ENCODE results near the gene GRAPL.
"Not testable (repeated sequence)": the region's sequence is repeated elsewhere in the genome, so short reads cannot be mapped to it uniquely, and the experiment has no call there.

Gene GRAPL

DNA sequence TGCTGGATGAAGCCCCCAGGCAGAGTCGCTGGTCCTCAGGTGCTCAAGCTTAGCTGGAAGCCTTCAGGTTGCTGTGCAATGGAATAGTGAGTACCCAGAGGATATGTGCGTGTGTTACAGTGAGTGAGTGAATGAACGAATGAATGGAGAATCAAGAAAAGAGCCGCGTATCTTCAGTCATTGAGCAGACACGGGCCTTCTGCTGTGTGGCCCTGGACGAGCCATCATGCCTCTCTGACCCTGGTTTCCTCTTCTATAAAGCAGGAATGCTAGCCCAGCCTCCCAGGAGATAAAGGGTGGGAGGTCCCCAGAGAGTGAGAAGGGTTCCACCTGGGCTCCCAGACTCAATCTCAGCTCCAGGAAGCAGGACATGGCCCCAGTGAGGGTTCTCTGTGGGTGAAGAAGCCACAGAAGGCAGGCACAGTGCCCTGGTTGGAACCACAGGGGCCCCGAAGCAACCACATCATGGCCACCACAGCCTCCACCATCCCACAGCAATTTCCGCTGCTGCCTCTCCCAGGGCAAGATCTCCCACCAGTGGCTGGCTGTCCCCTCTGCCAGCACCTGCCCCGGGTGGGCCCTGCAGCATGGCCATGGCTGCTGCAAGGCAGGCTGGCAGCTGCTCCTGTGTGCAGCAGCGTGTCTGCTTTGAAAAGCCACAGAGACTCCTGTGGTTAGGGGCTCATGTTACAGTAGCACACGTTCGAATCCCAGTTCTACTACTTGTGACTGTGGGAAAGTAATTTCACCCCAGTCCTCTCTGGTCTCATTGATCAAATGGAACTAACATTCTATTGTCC is 34.1 kb downstream of the GRAPL start:
- in situ Hi-C loops (cut with MboI; ENCODE audit: low pct_unique_long_range_greater_than_20kb, low sequenced_read_pairs, unreplicated experiment); DNase-seq (ENCODE audit: low spot score): not testable (repeated sequence)

DNA sequence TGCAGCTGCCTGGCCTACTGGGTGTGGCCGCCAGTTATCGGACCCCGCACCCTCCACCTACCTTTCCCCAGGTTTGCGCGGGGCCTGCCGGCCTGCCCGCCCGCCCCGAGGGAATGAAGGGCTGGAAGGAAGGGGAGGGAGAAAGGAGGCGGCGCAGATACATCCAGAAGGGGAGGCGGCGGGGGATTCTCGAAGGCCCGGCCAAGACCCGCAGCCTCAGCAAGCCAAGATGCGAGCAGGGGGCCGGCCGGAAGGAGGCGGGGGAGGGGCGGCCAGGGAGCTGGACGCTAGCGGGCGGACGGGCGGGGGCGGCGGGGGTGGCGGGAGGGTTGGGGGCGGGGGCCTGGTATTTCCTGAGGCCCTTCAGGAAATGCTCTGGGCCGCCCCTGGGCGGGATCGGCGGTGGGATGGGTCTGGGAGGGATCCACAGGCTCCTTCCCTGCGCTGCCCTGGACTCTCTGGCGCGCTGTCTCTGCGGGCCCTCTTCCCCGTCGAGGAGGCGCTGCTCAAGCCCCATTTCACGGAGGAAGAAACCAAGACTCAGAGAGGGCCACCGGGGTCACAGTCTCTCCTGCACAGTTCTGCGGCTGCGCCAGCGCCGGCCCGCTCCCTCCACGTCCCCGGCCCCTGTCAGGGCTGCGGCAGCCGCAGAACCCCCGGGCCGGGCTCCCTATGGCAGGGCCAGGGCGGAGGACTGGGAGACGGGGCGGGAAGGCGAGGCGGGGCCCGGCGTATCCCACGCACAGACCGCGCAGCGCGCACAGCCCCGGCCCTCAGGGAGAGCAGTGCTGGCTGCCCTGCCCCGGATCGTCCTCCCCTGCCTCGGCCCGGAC is 35.2 kb downstream of the GRAPL start:
- DNase-seq (ENCODE audit: low spot score); in situ Hi-C loops (cut with MboI; ENCODE audit: low pct_unique_long_range_greater_than_20kb, low sequenced_read_pairs, unreplicated experiment): not testable (repeated sequence)

DNA sequence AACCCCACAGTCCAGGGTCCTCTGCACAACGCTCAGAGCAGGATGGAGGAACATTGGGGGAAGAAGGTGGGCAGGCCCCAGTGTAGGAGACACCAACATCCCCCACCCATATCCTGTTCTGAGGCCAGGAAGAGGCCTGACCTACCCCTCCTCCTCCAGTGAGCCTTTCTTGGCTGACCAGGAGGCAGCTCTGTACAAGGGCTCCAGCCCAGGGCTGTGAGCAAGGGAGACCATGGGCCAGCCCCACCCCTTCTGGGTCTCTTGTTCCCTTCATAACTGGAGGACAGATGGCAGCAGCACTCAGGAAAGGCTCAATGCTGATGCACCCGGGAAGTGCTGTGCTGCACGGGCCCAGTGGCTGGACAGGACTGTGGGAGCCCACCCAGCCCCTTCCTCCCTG is 47.0 kb downstream of the GRAPL start:
- in situ Hi-C loops (cut with MboI; ENCODE audit: low pct_unique_long_range_greater_than_20kb, low sequenced_read_pairs, unreplicated experiment); DNase-seq (ENCODE audit: low spot score): not testable (repeated sequence)

DNA sequence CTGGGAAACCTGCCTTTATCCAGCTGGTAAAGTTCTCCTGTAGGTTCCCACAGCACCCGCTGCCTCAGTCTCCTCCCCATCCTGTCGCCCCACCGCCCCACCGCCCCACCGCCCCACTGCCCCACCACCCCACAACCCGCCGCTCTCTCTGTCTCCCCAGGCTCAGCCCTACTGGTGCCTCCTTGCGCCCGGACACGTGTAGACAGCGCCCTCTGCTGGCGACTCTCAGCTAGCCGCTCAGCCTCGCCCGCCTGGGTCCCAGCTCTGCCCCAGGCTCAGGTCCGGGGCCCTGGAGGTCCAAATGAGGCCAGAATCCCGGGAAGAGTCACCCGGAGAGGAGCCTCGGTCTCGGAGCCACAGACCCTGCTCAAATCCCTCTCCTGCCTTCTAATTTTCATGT is 48.0 kb downstream of the GRAPL start:
- DNase-seq (ENCODE audit: low spot score); in situ Hi-C loops (cut with MboI; ENCODE audit: low pct_unique_long_range_greater_than_20kb, low sequenced_read_pairs, unreplicated experiment): not testable (repeated sequence)

DNA sequence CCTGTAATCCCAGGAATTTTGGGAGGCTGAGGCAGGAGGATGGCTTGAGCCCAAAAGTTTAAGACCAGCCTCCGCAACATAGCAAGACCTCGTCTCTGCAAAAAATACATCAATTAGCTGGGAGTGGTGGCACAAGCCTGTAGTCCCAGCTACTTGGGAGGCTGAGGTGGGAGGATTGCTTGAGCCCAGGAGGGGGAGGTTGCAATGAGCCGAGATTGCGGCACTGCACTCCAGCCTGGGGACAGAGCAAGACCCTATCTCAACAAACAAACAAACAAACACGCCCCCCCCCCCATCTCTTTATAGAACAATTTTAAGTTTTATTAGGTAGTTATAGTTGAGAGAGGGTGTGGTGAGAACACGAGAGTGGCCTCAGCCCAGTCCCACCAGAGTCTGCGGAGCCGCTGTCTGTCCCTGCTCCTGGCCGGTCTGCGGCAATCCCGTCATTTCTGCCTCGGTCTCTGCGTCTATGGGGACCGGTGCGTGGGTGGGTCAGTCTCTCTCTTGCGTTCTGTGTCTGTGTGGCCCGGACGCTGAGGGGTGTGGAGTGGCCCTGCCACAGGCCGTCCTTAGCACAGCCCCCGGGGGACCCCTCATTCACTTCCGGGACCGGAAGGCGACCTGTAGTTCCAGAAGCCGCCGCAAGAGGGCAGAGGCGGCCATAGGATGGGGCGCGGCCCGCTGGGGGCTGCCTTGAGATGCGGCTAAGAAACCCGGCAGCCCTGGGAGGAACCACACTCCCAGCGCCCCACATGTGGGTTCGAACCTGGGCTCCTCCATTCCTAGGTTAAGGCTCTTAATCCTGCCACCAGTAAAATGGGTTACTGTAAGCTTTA is 53.9 kb downstream of the GRAPL start:
- in situ Hi-C loops (cut with MboI; ENCODE audit: low pct_unique_long_range_greater_than_20kb, low sequenced_read_pairs, unreplicated experiment); DNase-seq (ENCODE audit: low spot score): not testable (repeated sequence)

DNA sequence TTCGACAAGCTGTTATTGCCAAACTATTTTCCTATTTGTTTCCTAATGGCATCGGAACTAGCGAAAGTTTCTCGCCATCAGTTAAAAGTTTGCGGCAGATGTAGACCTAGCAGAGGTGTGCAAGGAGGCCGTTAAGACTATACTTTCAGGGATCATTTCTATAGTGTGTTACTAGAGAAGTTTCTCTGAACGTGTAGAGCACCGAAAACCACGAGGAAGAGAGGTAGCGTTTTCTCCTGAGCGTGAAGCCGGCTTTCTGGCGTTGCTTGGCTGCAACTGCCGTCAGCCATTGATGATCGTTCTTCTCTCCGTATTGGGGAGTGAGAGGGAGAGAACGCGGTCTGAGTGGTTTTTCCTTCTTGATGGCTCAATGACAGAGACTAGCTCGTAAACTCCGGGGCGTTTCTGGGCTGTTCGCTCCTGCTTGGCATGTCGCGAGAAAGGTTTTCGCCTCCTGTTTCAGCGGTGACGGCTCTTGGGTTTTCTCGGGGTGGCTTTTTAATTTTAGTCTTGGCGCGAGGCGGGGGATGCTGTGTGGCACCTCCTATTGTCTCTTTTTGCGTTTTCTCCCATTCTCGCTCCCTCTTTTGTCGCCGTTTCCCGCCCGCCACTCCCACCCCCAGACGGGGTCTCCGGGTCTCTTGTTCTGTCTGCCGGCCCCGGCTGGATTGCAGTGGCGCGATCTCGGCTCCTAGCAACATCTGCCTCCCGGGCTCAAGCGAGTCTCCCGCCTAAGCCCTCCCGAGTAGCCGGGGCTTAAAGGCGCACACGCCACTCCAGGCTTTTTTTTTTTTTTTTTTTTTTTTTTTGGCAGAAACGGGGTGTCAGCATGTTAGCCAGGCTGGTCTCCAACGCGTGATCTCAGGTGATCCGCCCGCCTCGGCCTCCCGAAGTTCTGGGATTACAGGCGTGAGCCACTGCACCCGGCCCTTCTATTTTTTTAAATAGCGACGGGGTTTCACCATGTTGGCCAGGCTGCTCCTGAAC is 60.8 kb downstream of the GRAPL start:
- in situ Hi-C loops (cut with MboI; ENCODE audit: low pct_unique_long_range_greater_than_20kb, low sequenced_read_pairs, unreplicated experiment); DNase-seq (ENCODE audit: low spot score): not testable (repeated sequence)

DNA sequence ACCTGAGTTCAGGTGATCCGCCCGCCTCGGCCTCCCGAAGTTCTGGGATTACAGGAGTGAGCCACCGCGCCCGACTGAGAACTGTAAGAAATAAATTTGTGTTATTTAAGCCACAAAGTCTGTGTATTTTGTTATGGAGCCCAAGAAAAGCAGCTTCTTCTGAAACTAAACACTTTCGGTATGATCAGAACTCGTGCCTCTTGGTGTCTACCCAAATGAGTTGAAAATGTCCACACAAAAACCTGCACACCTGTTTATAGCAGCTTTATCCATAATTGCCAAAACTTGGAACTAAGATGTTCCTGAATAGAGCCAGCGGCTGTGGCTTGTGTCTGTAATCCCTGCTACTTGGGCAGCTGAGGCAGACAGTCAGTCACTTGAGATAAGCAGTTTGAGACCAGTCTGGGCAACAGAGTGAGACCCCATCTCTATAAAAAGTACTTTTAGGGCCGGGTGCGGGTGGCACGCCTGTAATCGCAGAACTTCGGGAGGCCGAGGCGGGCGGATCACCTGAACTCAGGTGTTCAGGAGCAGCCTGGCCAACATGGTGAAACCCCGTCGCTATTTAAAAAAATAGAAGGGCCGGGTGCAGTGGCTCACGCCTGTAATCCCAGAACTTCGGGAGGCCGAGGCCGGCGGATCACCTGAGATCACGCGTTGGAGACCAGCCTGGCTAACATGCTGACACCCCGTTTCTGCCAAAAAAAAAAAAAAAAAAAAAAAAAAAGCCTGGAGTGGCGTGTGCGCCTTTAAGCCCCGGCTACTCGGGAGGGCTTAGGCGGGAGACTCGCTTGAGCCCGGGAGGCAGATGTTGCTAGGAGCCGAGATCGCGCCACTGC is 61.7 kb downstream of the GRAPL start:
- in situ Hi-C loops (cut with MboI; ENCODE audit: low pct_unique_long_range_greater_than_20kb, low sequenced_read_pairs, unreplicated experiment); DNase-seq (ENCODE audit: low spot score): not testable (repeated sequence)

DNA sequence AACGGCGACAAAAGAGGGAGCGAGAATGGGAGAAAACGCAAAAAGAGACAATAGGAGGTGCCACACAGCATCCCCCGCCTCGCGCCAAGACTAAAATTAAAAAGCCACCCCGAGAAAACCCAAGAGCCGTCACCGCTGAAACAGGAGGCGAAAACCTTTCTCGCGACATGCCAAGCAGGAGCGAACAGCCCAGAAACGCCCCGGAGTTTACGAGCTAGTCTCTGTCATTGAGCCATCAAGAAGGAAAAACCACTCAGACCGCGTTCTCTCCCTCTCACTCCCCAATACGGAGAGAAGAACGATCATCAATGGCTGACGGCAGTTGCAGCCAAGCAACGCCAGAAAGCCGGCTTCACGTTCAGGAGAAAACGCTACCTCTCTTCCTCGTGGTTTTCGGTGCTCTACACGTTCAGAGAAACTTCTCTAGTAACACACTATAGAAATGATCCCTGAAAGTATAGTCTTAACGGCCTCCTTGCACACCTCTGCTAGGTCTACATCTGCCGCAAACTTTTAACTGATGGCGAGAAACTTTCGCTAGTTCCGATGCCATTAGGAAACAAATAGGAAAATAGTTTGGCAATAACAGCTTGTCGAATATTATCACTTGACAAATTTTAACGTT is 62.5 kb downstream of the GRAPL start:
- DNase-seq (ENCODE audit: low spot score); in situ Hi-C loops (cut with MboI; ENCODE audit: low pct_unique_long_range_greater_than_20kb, low sequenced_read_pairs, unreplicated experiment): not testable (repeated sequence)

DNA sequence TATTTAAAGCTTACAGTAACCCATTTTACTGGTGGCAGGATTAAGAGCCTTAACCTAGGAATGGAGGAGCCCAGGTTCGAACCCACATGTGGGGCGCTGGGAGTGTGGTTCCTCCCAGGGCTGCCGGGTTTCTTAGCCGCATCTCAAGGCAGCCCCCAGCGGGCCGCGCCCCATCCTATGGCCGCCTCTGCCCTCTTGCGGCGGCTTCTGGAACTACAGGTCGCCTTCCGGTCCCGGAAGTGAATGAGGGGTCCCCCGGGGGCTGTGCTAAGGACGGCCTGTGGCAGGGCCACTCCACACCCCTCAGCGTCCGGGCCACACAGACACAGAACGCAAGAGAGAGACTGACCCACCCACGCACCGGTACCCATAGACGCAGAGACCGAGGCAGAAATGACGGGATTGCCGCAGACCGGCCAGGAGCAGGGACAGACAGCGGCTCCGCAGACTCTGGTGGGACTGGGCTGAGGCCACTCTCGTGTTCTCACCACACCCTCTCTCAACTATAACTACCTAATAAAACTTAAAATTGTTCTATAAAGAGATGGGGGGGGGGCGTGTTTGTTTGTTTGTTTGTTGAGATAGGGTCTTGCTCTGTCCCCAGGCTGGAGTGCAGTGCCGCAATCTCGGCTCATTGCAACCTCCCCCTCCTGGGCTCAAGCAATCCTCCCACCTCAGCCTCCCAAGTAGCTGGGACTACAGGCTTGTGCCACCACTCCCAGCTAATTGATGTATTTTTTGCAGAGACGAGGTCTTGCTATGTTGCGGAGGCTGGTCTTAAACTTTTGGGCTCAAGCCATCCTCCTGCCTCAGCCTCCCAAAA is 69.2 kb downstream of the GRAPL start:
- in situ Hi-C loops (cut with MboI; ENCODE audit: low pct_unique_long_range_greater_than_20kb, low sequenced_read_pairs, unreplicated experiment); DNase-seq (ENCODE audit: low spot score): not testable (repeated sequence)

DNA sequence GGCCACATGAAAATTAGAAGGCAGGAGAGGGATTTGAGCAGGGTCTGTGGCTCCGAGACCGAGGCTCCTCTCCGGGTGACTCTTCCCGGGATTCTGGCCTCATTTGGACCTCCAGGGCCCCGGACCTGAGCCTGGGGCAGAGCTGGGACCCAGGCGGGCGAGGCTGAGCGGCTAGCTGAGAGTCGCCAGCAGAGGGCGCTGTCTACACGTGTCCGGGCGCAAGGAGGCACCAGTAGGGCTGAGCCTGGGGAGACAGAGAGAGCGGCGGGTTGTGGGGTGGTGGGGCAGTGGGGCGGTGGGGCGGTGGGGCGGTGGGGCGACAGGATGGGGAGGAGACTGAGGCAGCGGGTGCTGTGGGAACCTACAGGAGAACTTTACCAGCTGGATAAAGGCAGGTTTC is 75.1 kb downstream of the GRAPL start:
- in situ Hi-C loops (cut with MboI; ENCODE audit: low pct_unique_long_range_greater_than_20kb, low sequenced_read_pairs, unreplicated experiment); DNase-seq (ENCODE audit: low spot score): not testable (repeated sequence)

DNA sequence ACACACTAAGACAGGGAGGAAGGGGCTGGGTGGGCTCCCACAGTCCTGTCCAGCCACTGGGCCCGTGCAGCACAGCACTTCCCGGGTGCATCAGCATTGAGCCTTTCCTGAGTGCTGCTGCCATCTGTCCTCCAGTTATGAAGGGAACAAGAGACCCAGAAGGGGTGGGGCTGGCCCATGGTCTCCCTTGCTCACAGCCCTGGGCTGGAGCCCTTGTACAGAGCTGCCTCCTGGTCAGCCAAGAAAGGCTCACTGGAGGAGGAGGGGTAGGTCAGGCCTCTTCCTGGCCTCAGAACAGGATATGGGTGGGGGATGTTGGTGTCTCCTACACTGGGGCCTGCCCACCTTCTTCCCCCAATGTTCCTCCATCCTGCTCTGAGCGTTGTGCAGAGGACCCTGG is 76.0 kb downstream of the GRAPL start:
- in situ Hi-C loops (cut with MboI; ENCODE audit: low pct_unique_long_range_greater_than_20kb, low sequenced_read_pairs, unreplicated experiment); DNase-seq (ENCODE audit: low spot score): not testable (repeated sequence)

Data from GM13977 (cell line).